Sciatic nerve (tissue), 2 donors: Measurements from ENCODE around the gene PTCH1. TPM values are rescaled to one million over a fixed set of nuclear protein-coding genes. Genes with fewer than 3 reads are reported as not detected.

Source experiments
- ATAC-seq: fragments of 200-7000 bp; cut with Tn5 transposase; one replicate; pipeline ENCODE4 v1.9.1; 2020; ENCODE audit warnings: mild to moderate bottlenecking, moderate library complexity
- DNase-seq: peaks from one replicate; pipeline ENCODE4 v3.0.0-alpha.2; 2020; ENCODE audit warnings: low spot score
- intact Hi-C: fragments of 100-400 bp; cut with DNase I; formaldehyde crosslinking; loops from one replicate; pipeline ENCODE4 v1.14.2; 2022
- total RNA-seq: library from RNA; stranded (reverse); fragmentation: NEBNext Ultra II Directional; extraction: Animal tissue kit (Norgen Biotek cat#: 25700); gene quantifications from one replicate; pipeline ENCODE4 v1.2.1, GENCODE V29; 2021
- donor health status: DM: no; HTN: no; CAD: no.
- donor health status: DM: no; HTN: no; CAD: no.

Gene PTCH1
- total RNA-seq, 1 donor from 2014 or later = 136 TPM

DNA sequence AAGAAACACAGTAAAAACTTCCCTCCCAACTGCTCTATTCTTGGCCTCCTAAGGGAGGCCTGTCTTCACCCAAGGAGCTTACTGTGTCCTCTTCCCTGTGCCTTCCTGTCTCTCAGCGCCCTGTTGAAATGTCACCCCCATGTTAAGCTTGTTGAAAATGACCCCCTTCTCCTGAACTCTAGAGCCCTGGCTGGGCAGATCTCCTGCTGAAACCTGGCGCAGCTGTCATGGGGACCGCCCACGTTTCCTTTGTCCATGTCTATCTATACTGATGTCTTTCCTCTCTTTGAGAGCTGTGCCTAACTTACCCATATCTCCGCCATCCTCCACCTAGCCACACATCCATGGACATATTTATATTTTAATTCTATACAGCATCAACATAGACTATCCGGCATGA is 33.3 kb downstream of the PTCH1 start:
- no peak for ATAC-seq
- intact Hi-C loops = loop anchor here (5.0 kb wide), 1 partner anchor 831 kb away; no protein-coding TSS in a partner anchor

GRCh38 chr9:95482621-95483020 is 34.1 kb downstream of the PTCH1 start:
- DNase-seq = no peak
- ATAC-seq = no peak
- intact Hi-C loops = loop anchor here (5.0 kb wide), 1 partner anchor 830 kb away; no protein-coding TSS in a partner anchor

More for the DNA sequence above, 33.3 kb downstream of the PTCH1 start:
- DNase-seq = no peak

DNA sequence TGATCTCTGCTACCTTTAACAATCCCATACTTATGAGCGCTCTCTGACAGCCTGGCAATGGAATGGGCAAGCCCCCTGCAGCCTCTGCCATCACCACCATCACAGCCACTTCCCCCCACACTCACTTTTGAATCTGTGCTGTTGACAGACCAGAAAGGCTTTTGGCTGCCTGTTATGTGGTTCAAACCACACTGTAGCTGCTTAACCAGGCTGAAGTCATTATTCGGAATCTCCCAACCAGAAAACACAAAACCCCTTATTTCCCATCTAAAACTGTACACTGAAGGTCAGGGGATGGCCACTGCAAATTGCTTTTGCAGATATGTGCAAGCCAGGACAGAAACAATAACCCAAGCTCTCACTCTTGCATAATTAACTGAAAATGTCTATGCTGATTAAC is 35.8 kb downstream of the PTCH1 start:
- intact Hi-C loops = loop anchor here (5.0 kb wide), 1 partner anchor 829 kb away; no protein-coding TSS in a partner anchor
- ATAC-seq = no peak

DNA sequence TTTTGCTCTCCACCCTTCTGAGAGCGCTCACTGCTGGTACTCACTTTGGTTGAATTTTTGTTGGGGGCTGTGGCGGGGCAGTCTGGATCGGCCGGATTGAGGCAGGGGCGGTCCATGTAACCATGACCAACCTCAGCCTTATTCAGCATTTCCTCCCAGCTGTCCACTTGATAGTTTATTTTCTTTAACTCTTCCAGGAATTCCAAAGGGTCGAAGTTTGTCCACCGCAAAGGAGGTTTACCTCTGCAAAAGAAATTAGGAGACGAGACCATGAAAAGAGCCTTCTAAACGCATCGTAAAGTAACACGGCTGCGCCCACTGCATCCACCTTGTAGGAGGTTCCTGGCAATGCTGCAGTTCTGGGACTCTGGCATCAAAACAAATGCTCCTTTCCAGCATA is 36.4 kb downstream of the PTCH1 start:
- intact Hi-C loops = loop anchor here (5.0 kb wide), 1 partner anchor 828 kb away; no protein-coding TSS in a partner anchor
- ATAC-seq (no peak), DNase-seq (no peak)

More for the DNA sequence above, 35.8 kb downstream of the PTCH1 start:
- no peak for DNase-seq

DNA sequence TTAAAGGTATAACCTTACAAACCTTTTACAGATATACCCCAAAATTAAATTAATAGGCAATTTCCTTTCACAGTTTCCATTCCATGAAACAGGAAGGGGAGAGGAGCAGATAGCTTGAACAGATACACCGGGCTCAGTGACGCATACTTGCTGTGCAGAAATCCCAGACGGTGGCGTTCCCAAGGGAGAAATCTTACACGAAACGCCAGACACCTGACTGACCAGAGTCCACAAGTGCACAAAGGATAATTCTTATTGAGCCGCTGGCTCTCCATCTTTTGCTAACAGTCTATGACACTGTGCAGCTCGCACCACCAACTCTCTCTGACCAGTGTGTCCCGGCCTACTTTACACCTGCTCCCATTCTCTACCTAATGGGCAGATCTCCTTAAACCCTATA is 37.4 kb downstream of the PTCH1 start:
- DNase-seq (no peak), ATAC-seq (no peak)
- intact Hi-C loops = no loop called here

DNA sequence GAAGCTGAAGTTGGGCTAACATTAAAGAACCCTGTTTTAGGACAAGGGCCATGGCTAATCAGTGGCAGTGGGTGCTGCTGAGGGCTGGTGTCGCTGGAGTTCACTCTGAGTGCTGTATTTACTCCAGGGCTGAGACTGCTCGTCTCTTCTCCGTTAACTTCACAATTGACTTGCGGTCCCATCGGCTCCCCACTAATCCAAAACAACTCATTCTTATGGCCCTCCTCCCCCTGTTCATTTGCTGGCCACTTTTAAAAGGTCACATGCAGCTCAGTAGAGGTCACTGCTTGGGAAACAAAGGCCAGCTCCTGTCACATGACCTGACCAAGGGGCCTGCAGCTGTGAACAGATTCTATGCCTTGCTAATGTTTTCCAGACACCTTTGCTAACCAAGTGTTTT is 38.4 kb downstream of the PTCH1 start:
- ATAC-seq = peak; percentile 91
- intact Hi-C loops = no loop called here
- no peak for DNase-seq

GRCh38 chr9:95477885-95478284 is 38.9 kb downstream of the PTCH1 start:
- intact Hi-C loops = no loop called here
- DNase-seq = no peak
- ATAC-seq = peak; percentile 19

GRCh38 chr9:95477441-95477840 is 39.3 kb downstream of the PTCH1 start:
- peak; percentile 69 for ATAC-seq
- intact Hi-C loops = no loop called here
- no peak for DNase-seq

DNA sequence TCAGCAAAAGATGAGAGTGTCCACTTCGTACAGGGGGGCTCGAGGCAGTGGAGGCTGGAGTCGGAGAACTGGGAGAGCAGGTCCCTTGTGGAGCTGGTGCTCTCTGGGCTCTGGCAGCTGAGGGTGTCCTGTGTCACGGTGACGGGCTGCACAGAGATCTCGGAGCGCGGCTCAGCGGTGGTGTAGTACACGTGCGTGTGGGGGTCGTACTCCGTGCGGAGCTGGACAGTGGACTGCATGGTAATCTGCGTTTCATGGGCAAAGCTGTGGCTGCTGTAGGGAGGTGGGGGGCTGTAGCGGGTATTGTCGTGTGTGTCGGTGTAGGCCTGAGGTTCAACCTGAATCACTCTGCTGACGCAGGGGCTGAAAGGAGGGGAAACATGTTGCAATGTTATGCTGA is 48.0 kb downstream of the PTCH1 start:
- intact Hi-C loops = no loop called here
- DNase-seq (no peak), ATAC-seq (peak; percentile 16)

- DNase-seq (no peak), ATAC-seq (no peak)
- intact Hi-C loops = no loop called here
These were observed 51.7 kb downstream of the PTCH1 start for GRCh38 chr9:95465115-95465514.

DNA sequence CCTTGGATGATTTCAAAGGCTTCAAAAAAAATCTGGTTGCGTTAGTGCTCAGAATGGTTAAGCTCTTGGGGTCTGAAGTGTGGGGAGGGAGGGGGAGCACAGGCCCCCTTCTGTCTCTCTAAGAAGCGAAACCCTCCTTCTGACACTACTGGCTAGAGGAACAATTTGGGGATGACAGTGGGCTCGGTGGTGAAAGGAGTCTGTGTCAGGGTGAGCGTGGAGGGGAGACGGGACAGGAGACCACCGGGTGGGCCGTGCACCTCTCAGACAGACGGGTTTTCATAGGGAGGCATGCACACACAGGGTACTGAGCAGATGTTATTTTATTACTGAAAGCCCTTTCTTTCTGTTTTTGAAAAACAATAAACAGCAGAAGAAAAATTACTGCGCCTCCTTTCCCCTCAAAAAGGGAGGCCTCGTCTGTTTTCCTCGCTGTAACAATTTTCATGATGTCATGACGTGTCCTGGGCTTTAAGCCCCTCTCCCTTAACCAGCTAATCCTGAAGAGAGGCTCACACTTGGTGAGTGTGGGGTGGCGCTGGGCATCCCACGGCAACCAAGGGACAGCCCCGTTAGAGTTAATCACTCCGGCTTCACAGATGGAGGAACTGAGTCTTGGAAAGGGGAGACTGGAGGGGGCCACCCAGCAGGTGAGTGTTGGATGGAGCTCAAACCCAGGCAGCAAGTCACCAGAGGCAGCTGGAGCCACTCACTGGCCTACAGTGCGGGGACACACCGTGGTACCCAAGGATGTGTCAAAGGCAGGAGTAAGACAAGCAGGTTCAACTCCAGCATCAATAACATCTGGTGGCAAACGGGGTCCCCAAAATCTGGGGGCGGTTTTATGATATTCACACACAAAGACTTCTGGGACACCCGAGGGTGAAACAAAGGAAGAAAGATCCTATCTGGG is 53.4 kb downstream of the PTCH1 start:
- ATAC-seq (no peak), DNase-seq (no peak)
- intact Hi-C loops = no loop called here

GRCh38 chr9:95462249-95463147 is 54.3 kb downstream of the PTCH1 start:
- ATAC-seq (peak; percentile 94), DNase-seq (peak; percentile 87)
- intact Hi-C loops = no loop called here

GRCh38 chr9:95461448-95462248 is 55.1 kb downstream of the PTCH1 start:
- DNase-seq (no peak), ATAC-seq (no peak)
- intact Hi-C loops = no loop called here

- intact Hi-C loops = no loop called here
These were observed 56.1 kb downstream of the PTCH1 start for GRCh38 chr9:95460518-95461164.

DNA sequence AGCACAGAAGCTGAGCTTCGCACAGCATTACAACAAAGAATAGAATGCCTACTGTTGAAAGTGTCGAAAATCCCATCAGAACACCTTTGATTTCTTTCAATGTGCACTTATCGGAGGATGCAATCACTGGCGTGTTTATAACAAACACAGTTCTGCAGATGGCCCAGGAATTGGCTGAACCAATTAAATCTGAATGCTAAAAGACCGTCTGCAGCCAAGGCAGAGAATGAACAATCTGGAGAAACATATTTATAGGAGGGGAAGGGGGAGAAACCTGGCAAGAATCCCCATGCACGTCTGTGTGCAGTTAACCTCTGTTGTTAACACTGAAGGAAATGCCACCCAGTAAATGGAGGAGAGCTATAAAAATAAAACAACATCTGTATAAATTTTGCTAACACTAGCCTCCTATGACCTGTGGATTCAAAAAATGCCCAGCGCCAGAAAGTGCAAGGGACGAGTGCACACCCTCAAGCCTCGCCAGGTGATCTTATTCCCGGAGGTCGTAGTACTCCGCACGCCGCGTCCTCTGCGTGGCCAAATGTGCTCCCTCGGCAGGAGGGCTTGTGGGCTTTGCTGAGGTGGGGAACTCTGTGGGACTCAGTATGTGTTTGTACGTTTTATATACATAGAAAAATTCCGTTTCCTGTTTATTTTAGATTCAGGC is 56.8 kb downstream of the PTCH1 start:
- ATAC-seq = peak; percentile 11
- intact Hi-C loops = no loop called here
- DNase-seq = no peak

More at GRCh38 chr9:95460518-95461164, 56.1 kb downstream of the PTCH1 start:
- DNase-seq (no peak), ATAC-seq (no peak)

GRCh38 chr9:95459178-95459577 is 57.6 kb downstream of the PTCH1 start:
- intact Hi-C loops = no loop called here
- no peak for DNase-seq
- no peak for ATAC-seq

DNA sequence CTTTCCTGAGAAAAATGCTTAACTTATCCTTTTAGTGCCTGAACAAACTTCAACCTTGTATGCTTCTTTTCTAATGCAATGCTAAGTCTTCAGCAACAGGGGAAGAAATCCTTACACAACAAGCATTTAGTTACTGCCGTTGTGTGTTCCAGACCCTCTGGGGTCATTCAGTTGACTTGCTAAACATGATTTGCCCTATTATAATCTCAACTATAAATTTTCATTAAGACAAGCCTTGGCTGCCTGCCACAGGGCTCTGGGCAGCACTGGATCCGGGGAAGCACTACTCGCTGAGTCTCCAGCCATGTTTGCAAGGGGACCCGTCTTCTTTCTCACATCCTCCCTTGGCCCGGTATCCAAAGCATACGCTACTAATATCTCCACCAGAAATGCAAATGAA is 58.1 kb downstream of the PTCH1 start:
- no peak for ATAC-seq
- intact Hi-C loops = no loop called here

GRCh38 chr9:95457769-95458168 is 59.0 kb downstream of the PTCH1 start:
- DNase-seq (no peak), ATAC-seq (no peak)
- intact Hi-C loops = no loop called here

More for the DNA sequence above, 58.1 kb downstream of the PTCH1 start:
- DNase-seq = no peak
